DMS153 treated with DMSO at 0.1 percent for 48 hours (cell line): ENCODE measurements around the gene ITIH5.
"Not testable (repeated sequence)": the region's sequence is repeated elsewhere in the genome, so short reads cannot be mapped to it uniquely, and the experiment has no call there.

Experiments
- DNase-seq: peaks from one replicate; lab custom pipeline; 2025; ENCODE audit not compliant: unreplicated experiment; lab: John Stamatoyannopoulos, UW

Gene ITIH5

GRCh38 chr10:7666253-7667023 is at the start of gene ITIH5:
Gene ITIH5 (minus strand): TSS chr10:7666966. CDS start chr10:7666892, 74 bp downstream.
- DNase-seq, result no peak

GRCh38 chr10:7715515-7715914 is 48.7 kb upstream of the ITIH5 start:
- no peak for DNase-seq

GRCh38 chr10:7711075-7711474 is 44.3 kb upstream of the ITIH5 start:
- DNase-seq, result not testable (repeated sequence)

GRCh38 chr10:7710446-7710845 is 43.7 kb upstream of the ITIH5 start:
- DNase-seq, result no peak

GRCh38 chr10:7708832-7709231 is 42.1 kb upstream of the ITIH5 start:
- DNase-seq, result no peak

GRCh38 chr10:7707858-7708622 is 41.3 kb upstream of the ITIH5 start:
- no peak for DNase-seq

- no peak for DNase-seq
Observed at GRCh38 chr10:7707102-7707501, 40.3 kb upstream of the ITIH5 start.

GRCh38 chr10:7706534-7707073 is 39.8 kb upstream of the ITIH5 start:
- DNase-seq, result no peak

GRCh38 chr10:7705341-7705740 is 38.6 kb upstream of the ITIH5 start:
- no peak for DNase-seq

GRCh38 chr10:7704071-7705016 is 37.6 kb upstream of the ITIH5 start:
- DNase-seq, result no peak

- no peak for DNase-seq
Observed at GRCh38 chr10:7703140-7703539, 36.4 kb upstream of the ITIH5 start, which contains the start of gene ITIH2. Gene ITIH2 (plus strand): TSS chr10:7703316. CDS start chr10:7703435, 119 bp downstream.

GRCh38 chr10:7702288-7702812 is 35.6 kb upstream of the ITIH5 start:
- no peak for DNase-seq

- no peak for DNase-seq
Observed at GRCh38 chr10:7701158-7701742, 34.5 kb upstream of the ITIH5 start.

GRCh38 chr10:7700577-7701125 is 33.9 kb upstream of the ITIH5 start:
- no peak for DNase-seq

GRCh38 chr10:7697426-7697825 is 30.7 kb upstream of the ITIH5 start:
- no peak for DNase-seq

GRCh38 chr10:7696545-7696944 is 29.8 kb upstream of the ITIH5 start:
- no peak for DNase-seq

- not testable (repeated sequence) for DNase-seq
Observed at GRCh38 chr10:7693194-7693593, 26.4 kb upstream of the ITIH5 start.

- not testable (repeated sequence) for DNase-seq
Observed at GRCh38 chr10:7692368-7692767, 25.6 kb upstream of the ITIH5 start.

- DNase-seq, result not testable (repeated sequence)
Observed at GRCh38 chr10:7690885-7691597, 24.3 kb upstream of the ITIH5 start.
